Muscle layer of colon (tissue), 2 donors: ENCODE data around the gene CASKIN2.
A peak's percentile ranks its signal among the peaks of the same experiment; 100 is the strongest.
"Not testable (repeated sequence)": the region's sequence is repeated elsewhere in the genome, so short reads cannot be mapped to it uniquely, and the experiment has no call there.

Experiments used
- H3K27ac ChIP-seq: one replicate; pipeline ENCODE4 v1.7.0; 2013; ENCODE audit warnings: low read depth, mild to moderate bottlenecking, low read length, moderate library complexity
- H3K27me3 ChIP-seq, 2 donors: one replicate each; pipeline ENCODE4 v1.7.0; 2013; ENCODE audit warnings: low read length in 2 of 2, mild to moderate bottlenecking in 2 of 2; ENCODE audit not compliant: insufficient read depth in 2 of 2, control insufficient read depth in 1 of 2
- H3K36me3 ChIP-seq: one replicate; pipeline ENCODE4 v1.7.0; 2013; ENCODE audit warnings: mild to moderate bottlenecking, low read length; ENCODE audit not compliant: insufficient read depth
- H3K4me1 ChIP-seq: one replicate; pipeline ENCODE4 v1.7.0; 2013; ENCODE audit warnings: mild to moderate bottlenecking, low read length; ENCODE audit not compliant: insufficient read depth
- H3K4me3 ChIP-seq, 2 donors: one replicate each; pipeline ENCODE4 v1.7.0; 2013; ENCODE audit warnings: low read length in 2 of 2, low read depth in 1 of 2, mild to moderate bottlenecking in 1 of 2, moderate library complexity in 1 of 2
- H3K9ac ChIP-seq: one replicate; pipeline ENCODE4 v1.7.0; 2013; ENCODE audit warnings: low read length
- H3K9me3 ChIP-seq: one replicate; pipeline ENCODE4 v1.7.0; 2013; ENCODE audit warnings: mild to moderate bottlenecking, low read length
- donor health status: abdominal sarcoma.
- donor health status: Adenocarcinoma of cecum.

CASKIN2 gene

DNA sequence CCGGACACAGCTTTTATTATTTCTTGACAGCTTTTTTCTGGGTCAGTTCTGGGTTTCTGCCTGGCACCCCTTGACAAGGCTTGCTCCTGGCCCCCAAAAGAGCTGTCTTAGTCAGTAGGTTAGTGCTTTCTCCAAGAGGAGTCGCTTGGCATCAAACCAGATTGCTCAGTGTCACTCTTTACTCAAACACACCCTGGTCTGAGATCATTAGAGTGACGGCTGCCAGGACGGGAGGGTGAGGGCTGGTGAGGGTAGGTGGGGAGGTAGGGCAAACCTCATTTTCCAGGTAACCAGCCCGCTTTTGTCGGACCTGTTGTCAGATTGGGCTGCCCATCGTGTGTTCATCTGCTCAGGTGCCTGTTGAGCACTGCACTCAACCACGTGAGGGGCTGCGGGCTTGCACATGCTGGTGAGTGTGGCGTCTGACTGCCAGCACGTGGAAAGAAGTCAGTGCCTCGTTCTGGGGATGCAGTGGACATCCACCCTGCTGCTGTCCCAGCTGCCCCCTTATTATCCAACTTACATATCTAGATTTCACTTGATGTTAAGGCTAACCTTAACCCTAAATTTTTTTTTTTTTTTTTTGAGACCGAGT is 46.5 kb downstream of the CASKIN2 start:
- Histone ChIP-seq H3K9ac (no peak overlapping the region), H3K9me3 (no peaks in the 10 kb centered on the region), H3K27ac (no peak overlapping the region), H3K36me3 (peaks cover 17% of the 10 kb centered on the region), H3K27me3 (no peaks in the 10 kb centered on the region), H3K4me1 (no peaks in the 10 kb centered on the region), H3K4me3 (no peak overlapping the region)

DNA sequence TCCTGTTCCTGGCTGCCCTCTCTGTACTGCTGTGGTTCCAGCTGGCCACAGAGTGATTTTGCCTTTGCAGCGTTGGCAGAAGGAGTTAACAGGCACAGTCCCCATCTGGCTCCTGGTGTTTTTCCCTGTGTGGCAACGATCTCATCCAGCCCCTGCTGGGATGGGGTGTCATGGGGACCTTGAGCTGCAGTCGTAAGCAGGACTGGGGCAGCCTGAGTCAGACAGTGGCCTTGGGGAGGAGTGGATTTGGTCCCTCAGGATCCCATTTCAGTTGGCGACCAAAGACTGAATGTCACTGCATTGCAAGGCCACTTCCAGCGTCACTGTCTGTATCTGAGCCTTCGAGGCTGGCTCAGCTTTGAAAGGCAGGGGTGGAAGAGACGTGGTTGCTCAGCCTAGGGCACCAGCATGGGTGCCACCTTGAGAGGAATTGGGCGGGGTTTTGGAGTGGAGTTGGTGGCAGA is 47.0 kb downstream of the CASKIN2 start:
- H3K36me3 ChIP-seq, result peaks cover 17% of the 10 kb centered on the region
- no peaks in the 10 kb centered on the region for H3K27me3 ChIP-seq
- H3K4me1 ChIP-seq, result no peaks in the 10 kb centered on the region
- no peak overlapping the region for H3K4me3 ChIP-seq
- H3K9me3 ChIP-seq, result no peaks in the 10 kb centered on the region
- no peak overlapping the region for H3K27ac ChIP-seq
- no peak overlapping the region for H3K9ac ChIP-seq

GRCh38 chr17:75465039-75465438 is 50.3 kb downstream of the CASKIN2 start:
- no peak overlapping the region for H3K27ac ChIP-seq
- H3K36me3 ChIP-seq, result no peaks in the 10 kb centered on the region
- H3K27me3 ChIP-seq, result no peaks in the 10 kb centered on the region
- H3K4me1 ChIP-seq, result peaks cover 1% of the 10 kb centered on the region
- no peak overlapping the region for H3K4me3 ChIP-seq
- no peaks in the 10 kb centered on the region for H3K9me3 ChIP-seq
- H3K9ac ChIP-seq, result no peak overlapping the region

- Histone ChIP-seq H3K4me1 (peaks cover 11% of the 10 kb centered on the region), H3K27ac (no peak overlapping the region), H3K36me3 (no peaks in the 10 kb centered on the region), H3K9me3 (no peaks in the 10 kb centered on the region), H3K9ac (no peak overlapping the region), H3K27me3 (no peaks in the 10 kb centered on the region), H3K4me3 (no peak overlapping the region)
These were observed 51.7 kb downstream of the CASKIN2 start for GRCh38 chr17:75463603-75464002.

DNA sequence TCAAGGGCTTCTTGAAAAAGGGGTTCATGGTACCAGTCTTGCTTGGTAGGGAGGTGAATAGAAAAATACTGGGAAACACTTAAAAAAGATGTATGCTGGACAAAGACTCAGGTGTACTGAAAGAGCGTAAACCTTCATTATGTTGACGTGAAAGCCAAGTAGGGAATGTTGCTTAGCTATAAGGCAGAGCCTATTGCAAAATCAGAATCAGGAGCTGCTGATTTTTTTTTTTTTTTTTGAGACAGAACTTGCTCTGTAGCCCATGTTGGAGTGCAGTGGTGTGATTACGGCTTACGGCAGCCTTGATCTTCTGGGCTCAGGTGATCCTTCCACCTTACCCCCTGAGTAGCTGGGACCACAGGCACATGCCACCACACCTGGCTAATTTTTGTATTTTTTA is 55.0 kb downstream of the CASKIN2 start:
- no peaks in the 10 kb centered on the region for H3K27me3 ChIP-seq
- no peak overlapping the region for H3K9ac ChIP-seq
- peaks cover 27% of the 10 kb centered on the region for H3K4me1 ChIP-seq
- no peak overlapping the region for H3K27ac ChIP-seq
- no peaks in the 10 kb centered on the region for H3K36me3 ChIP-seq
- no peak overlapping the region for H3K4me3 ChIP-seq
- no peaks in the 10 kb centered on the region for H3K9me3 ChIP-seq

DNA sequence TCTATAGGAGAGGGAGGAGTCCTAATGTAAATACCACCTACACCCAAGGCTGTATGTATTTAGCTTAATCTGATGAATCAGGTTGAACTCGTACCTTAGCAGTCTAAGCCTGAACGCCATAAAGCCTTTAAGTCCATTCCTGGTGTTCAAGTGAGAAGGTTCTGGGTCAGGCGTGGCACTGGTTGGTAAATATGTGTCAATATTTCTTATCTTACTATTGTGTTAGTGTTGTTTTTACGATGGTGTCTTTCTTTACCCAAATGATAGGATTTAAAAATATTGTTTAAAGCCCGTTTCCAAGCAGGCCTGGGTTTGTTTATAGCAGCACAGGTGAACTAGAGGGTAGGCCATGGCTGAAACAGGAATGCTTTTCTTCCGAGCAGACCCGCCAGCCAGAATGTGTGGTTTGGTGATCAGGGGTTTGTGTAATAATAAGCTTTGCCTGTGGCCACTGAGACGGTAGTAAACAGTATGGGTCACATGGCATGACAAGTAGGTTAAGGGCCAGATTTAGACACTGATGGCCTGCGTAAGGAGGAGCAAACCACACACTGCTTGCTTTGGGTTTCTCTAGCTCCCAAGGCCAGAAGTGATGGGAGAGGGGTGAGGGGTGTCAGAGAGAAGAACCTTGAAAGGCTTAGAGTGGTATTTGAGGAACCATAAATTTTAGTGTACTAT is 55.6 kb downstream of the CASKIN2 start:
- no peak overlapping the region for H3K27ac ChIP-seq
- peaks cover 27% of the 10 kb centered on the region for H3K4me1 ChIP-seq
- H3K36me3 ChIP-seq, result no peaks in the 10 kb centered on the region
- H3K27me3 ChIP-seq, result no peaks in the 10 kb centered on the region
- no peak overlapping the region for H3K9ac ChIP-seq
- no peak overlapping the region for H3K4me3 ChIP-seq
- no peaks in the 10 kb centered on the region for H3K9me3 ChIP-seq

DNA sequence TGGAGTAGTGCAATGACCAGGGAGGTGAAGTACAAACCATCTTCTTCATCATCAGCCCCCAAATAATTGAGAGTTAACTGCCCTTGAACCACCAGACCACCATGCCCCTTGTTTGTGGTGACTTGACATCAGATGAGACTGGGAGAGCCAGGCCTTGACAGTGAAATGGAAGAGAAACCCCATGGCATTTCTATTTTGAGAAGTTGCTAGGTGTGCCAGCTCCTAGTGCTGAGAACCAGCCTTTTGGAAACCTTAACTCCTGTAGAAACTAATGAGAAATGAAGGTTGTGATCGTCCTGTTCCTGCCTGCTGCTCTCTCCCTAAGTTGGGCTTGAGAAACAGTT is 56.1 kb downstream of the CASKIN2 start:
- Histone ChIP-seq H3K27me3 (no peaks in the 10 kb centered on the region), H3K4me1 (peaks cover 27% of the 10 kb centered on the region), H3K9ac (no peak overlapping the region), H3K27ac (no peak overlapping the region), H3K4me3 (no peak overlapping the region), H3K9me3 (no peaks in the 10 kb centered on the region), H3K36me3 (no peaks in the 10 kb centered on the region)

- Histone ChIP-seq H3K9me3 (no peaks in the 10 kb centered on the region), H3K27ac (peak overlapping the region; percentile 95), H3K36me3 (no peaks in the 10 kb centered on the region), H3K27me3 (no peaks in the 10 kb centered on the region), H3K4me3 (peak overlapping the region; percentile 90 to 98), H3K9ac (peak overlapping the region; percentile 96), H3K4me1 (peaks cover 27% of the 10 kb centered on the region)
These were observed 58.2 kb downstream of the CASKIN2 start for GRCh38 chr17:75457047-75457654.

DNA sequence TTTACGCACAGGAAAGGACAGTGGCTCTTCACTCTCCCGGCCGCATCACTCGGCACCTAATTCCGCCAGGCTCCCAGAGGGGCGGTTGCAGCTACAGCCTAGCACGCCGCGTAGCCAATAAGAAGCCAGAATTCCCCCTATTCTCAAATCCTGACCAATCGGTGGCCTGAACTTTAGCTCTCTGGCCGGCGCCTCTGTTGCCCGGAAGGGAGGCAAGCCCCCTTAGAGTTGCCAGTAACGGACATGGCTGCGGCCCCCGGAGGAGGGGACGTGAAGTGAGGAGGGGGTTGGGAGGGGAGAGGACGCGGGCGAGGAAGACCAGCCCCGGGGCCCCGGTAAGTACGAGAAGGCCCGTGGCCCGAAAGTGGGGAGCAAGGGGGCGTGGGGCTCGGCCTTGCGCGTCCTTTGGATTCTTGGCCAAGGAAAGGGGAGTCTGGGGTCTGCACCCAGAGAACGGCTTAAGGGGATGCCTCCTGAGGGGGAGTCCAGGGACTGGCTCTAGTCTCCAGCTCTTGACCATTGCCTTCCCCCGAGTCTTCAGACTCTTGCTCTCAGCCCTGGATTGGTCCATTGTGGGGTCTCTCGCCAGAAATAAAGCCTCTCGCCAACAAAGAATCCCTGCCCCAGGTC is 58.8 kb downstream of the CASKIN2 start, which contains the start of gene TMEM94:
TSS of gene TMEM94 (plus strand) at position 219 of the 630 bp plus-strand sequence. CDS start 15,271 bp downstream, outside the sequence.
- peak within 1 kb of the TSS; percentile 96 for H3K9ac ChIP-seq
- no peaks in the 10 kb centered on the region for H3K36me3 ChIP-seq
- H3K27me3 ChIP-seq, result no peaks in the 10 kb centered on the region
- H3K9me3 ChIP-seq, result no peaks in the 10 kb centered on the region
- H3K4me3 ChIP-seq, result peak within 1 kb of the TSS; percentile 90 to 98
- H3K27ac ChIP-seq, result peak within 1 kb of the TSS; percentile 95
- H3K4me1 ChIP-seq, result peaks cover 27% of the 10 kb centered on the region

DNA sequence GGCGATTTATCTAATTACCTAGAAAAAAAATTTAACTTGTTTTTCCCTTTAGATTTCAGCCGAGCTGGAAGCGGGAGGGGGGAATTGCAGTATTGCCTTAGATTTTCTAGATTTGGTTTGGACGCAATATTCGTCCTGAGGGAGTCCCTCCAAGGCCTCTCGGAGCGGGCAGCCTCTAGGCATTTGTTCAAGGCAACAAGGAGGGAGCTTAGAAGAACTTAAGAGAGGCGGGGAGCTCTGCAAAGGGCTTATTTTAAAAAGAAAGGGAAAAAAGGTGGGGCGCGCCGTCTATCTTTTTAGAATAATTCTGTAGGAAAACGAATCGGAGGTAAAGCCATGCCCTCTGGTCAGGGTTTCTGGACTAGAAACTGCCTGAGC is 59.3 kb downstream of the CASKIN2 start:
- peak overlapping the region; percentile 90 to 98 for H3K4me3 ChIP-seq
- no peaks in the 10 kb centered on the region for H3K36me3 ChIP-seq
- no peaks in the 10 kb centered on the region for H3K27me3 ChIP-seq
- peak overlapping the region; percentile 95 for H3K27ac ChIP-seq
- H3K9me3 ChIP-seq, result no peaks in the 10 kb centered on the region
- H3K9ac ChIP-seq, result peak overlapping the region; percentile 71
- H3K4me1 ChIP-seq, result peaks cover 27% of the 10 kb centered on the region

- H3K27ac ChIP-seq, H3K36me3 ChIP-seq: not testable (repeated sequence)
- peaks cover 22% of the 10 kb centered on the region for H3K4me1 ChIP-seq
These were observed 60.7 kb downstream of the CASKIN2 start for GRCh38 chr17:75454672-75455071.

More at GRCh38 chr17:75454672-75455071, 60.7 kb downstream of the CASKIN2 start:
- not testable (repeated sequence) for H3K9me3 ChIP-seq, H3K9ac ChIP-seq, H3K27me3 ChIP-seq, H3K4me3 ChIP-seq
